H54 (cell line): ENCODE data around the gene PLCD3.

Experiments used
- DNase-seq: peaks from one replicate; pipeline ENCODE4 v3.0.0; 2011; ENCODE audit warnings: low spot score, mixed read lengths; ENCODE audit not compliant: insufficient read length
- FAIRE-seq: peaks from 3 replicates; lab custom pipeline; 2011; peaks lifted over from hg19 to GRCh38; lab: Jason Lieb, UNC
- POLR2A ChIP-seq: IDR thresholded peaks from 2 replicates; pipeline ENCODE4 v1.6.1; 2011; ENCODE audit warnings: low read depth, mild to moderate bottlenecking, low read length

The PLCD3 gene

DNA sequence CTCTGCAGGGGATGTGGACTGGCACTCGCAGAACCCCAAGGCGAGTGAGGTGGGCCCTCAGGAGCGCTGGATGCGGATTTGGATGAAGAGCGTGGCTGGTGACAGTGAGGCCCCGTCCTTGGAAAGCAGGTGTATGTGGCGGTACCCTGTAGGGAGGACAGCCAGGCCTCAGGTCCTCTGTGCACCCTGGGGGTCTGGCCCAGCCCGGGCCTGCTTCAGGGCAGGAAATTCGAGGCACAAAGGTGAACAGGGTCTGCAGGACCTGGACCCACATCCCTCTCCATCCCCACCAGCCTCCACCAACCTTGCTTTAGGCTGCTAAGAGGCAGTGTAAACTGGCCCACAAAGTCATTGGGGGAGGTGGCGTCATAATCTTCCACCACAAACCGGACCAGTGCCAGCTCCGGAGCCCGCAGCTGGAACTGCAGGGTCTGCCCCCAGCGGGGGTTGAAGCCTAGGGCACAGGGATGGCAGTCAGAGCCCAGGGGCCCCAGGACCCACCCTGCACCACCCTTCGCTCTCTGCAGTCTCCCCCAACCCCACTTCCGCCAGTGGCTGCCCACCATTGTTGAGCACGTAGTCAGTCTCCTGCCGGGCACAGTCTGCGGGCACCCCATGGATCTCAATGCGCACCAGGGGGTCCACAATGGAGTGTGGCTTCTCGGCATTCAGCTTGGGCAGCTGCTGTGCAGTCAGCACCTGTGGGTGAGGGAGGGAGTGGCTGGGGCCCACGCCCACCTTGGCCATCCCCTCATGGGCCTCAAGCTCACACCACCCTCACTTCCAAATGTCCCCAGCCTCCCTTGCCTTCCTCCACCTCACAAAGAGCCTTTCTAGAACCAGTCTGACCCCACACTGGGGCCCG lies 19.5 kb downstream of the PLCD3 start:
- TF ChIP-seq POLR2A: no peak
- FAIRE-seq (no peak), DNase-seq (no peak)

DNA sequence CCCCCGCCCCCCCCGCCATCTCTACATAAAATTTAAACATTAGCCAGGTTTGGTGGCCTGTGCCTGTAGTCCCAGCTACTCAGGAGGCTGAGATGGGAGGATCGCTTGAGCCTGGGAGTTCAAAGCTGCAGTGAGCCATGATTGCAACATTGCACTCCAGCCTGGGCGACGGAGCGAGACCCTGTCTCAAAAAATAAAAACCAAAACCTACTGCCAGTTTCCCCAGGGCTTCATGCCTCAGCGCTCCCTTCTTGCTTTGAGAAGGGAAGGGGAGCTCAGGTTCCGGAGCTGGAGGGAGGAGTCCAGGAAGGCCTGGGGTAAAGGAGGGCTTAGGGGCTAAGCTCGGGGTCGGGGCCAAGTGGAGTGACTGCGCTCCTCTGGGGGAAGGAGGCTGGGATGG lies 20.5 kb downstream of the PLCD3 start:
- no peak for DNase-seq
- TF ChIP-seq POLR2A: no peak
- no peak for FAIRE-seq

DNA sequence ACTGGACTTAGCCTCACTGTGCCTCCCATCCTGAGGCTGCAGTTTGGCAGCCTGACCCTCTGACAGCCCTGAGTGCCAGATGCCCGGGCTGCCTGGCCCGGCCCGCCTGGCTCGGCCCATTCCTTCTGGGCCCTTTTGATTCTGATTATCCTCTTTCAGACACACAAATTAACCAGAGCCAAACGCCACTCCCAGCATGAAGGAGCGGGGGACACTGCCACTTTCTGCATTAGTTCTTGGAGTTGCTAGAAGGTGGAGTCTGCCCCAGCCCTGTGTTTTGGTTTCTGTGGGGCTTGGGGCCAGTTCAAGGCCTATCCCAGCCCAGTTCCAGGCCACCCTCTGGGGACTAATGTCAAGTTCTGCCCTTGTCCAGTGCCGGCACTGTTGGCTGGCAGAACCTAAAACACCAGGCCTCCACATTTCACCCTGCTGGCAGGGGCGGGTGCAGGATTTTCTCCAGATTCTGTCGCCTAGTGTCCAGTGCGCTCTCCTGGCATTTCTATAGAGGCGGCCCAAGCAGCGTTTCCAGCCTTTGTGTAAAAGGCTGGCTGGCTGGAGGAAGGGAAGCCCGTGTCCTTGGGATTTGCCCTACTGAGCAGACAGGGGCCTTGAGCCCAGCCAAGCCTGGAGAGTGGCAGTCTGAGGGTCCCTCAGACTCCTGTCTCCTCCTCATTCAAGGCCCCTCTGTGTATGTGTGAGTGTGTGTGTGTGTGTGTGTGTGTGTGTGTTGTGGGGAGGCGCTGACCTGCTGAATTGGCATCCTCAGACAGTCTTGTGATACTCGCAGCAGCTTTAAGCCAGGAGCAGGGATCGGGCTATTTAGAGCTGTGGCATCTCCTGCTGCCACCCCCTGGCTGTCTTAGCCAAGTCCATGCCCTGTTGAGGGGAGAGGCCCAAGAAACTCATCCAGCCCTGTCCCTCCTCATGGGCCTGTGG lies 21.4 kb downstream of the PLCD3 start:
- DNase-seq: no peak
- no peak for FAIRE-seq
- TF ChIP-seq POLR2A: no peak

DNA sequence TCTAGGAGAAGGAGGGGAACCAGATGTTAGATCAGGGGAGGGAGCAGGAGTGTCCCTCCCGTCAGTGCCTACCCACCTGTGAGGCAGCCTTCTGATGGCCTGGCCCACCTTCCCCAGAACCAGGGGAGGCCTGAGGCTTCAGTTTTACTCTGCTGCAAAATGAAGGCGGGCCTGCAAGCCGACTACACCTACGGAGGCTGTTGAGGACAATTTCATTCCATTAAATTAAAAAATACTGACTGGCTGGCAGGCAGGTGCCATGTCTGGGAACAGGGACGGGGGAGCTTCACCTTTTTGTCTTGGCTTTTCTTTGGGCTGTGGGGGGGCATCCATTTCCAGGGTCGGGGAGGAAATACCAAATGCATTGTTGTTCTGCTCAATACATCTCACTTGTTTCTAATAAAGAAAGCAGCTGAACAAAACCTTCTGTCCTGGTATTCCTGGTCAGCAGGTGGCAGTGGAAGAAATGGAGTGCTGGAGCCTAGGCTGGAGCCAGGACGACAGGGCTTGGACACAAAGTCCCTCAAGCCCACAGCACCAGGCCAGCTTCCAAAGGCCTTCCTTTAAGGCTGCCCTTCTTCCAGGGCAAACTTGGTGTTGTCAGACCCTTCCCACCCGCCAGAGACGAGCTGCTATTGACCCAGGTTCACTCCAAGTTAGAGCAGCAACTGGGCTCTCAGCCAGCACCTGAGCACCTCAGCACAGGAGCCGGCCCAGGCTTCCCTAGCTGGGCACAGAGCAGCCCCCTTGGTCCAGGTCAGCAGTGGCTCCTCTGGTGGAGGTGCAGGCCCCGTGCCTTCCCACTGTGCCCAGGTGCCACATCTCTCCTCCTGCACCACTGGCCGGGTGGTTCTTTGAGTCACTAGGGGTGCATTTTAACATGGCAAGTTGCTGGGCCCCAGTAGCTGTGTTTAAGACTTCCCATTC lies 23.5 kb downstream of the PLCD3 start:
- no peak for TF ChIP-seq POLR2A
- no peak for FAIRE-seq
- no peak for DNase-seq

DNA sequence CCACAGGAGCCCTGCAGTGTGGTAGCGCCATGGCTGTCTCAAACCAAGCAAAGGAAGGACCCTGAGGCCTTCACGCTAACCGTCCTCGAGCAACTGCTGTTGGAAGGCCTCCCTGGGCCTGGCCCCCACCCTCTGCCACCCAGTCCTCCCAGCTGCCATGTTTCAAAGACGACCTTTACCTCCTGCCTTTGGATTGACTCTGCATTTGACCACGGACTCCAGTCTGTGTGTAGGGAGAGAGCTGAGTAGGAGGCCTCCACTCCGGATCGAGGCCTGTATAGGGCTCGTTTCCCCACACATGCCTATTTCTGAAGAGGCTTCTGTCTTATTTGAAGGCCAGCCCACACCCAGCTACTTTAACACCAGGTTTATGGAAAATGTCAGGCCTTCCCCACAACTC lies 24.3 kb downstream of the PLCD3 start:
- TF ChIP-seq POLR2A: no peak
- FAIRE-seq: no peak
- no peak for DNase-seq

DNA sequence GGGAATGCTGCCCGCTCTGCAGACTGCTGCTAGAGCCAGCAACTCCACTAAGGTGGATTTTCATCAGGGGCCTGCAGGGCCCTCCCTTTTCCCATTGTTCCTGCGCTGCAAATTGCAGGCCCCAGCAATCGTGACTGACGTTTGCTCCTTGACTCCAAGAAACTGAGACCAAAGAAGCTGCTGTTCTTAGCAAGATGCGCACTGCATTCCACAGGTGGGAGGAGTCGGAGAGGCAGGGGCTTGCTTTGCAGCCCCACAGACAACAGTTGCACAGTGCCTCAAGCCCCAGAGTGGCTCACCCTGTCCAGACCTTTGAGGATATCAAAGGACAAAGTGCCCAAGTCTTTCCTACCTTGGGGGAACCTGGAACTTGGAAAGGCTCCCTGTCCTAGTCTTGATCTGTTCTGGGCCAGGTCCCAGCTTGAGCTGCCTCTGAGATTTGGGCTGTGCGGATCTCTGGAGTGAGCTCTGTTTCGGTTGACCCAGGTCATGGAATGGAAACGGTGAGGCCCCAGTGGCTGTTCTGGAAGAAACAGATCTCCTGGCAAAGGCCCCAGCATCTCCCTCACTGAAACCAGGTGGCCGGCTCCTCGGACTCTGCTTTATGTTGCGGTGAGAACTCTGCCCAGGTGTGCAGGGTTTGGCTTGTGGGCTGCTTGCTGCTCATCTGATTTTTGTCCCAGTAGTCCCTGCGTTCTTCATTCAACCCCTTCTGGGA lies 24.9 kb downstream of the PLCD3 start:
- DNase-seq: no peak
- FAIRE-seq: no peak
- TF ChIP-seq POLR2A: no peak

DNA sequence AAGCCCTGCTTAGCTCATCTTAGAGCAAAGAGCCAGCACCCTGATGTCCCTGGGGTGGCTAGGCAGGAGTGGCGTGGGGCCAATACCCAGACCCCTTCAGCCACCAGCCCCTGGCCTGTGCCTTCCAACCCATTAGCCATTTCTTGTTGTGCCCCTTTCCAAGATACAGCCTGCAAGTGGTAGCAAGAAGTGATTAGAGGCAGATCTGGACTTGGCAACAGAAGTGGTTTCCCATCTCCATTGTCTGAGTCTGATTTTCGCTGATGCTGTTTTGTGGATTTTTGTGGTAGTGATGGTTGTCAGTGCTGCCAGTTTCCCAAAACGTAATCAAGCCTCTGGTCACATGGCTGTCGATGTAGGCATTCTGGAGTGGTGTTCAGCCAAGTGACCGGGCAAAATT lies 25.7 kb downstream of the PLCD3 start:
- TF ChIP-seq POLR2A: no peak
- FAIRE-seq: no peak
- no peak for DNase-seq

DNA sequence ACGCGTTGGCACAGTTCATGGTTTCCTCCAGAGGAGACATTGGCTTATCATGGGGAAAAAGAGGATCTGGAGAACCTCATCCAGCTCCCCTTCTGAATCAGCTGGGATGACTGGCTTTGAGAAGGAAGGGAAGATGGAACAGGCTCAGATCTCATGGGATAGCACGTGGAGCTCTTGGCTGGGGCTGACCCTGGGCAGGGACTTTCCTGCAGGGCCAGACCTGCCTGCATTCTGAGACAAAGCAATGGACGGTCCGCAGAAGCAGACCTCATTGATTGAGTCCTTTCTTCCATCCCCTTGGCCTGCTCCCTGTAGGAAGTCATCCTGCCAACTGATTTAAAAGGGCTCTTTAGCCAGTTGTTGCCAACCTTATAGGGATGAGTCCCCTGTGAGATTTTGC lies 26.2 kb downstream of the PLCD3 start:
- FAIRE-seq (no peak), DNase-seq (no peak)
- TF ChIP-seq POLR2A: no peak

DNA sequence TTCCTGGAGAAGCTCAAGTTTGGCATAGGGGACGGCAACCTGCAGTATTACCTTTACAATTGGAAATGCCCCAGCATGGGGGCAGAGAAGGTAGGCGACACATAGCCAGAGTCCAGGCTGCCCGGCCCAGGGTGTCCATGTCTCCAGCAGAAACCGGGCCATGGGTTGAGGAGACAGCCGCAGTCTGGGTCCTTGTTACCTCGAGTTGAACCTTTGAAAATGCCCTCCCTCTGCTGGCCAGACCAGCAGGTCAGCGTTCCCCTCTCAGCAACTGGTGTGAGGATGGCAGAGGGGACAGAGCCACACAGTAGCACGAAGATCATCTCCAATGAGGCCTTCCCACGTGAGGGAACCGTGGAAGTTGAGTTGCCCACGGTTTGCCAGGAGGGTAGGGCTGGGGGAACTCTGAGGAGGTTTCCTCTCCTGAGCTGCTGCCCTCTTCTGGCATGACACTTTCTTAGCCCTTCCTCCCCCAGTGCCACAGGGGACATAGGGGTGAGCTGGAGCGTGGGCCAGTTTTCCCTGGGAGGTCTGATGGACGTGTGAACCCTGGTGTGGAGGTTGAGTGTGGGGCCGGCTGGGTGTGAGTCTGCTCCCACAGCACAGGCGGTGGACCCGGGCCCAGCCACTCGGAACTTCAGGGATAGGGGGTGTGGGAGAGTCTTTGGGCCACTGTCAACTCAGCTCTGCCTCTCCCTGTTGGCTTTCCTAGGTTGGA lies 27.2 kb downstream of the PLCD3 start:
- no peak for FAIRE-seq
- no peak for TF ChIP-seq POLR2A
- no peak for DNase-seq

DNA sequence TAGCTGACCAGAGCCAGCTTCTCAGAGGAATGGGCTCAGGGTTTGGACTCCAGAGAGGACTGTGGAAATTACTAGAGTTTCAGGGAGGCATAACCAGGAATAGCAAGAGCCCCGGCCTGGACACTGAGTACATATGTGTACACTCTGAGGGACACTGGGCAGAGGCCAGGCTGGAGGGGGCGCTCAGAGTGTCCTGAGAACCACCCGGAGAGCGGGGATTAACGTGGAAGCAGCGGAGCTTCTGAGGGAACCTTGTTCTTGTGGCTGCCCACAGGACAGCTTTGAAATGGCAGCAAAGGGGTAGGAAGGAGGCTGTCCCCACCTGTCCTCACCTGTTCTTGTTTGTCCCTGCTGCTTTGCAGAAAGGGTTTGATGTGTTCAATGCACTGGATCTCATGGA lies 27.8 kb downstream of the PLCD3 start:
- TF ChIP-seq POLR2A: no peak
- FAIRE-seq: no peak
- no peak for DNase-seq

DNA sequence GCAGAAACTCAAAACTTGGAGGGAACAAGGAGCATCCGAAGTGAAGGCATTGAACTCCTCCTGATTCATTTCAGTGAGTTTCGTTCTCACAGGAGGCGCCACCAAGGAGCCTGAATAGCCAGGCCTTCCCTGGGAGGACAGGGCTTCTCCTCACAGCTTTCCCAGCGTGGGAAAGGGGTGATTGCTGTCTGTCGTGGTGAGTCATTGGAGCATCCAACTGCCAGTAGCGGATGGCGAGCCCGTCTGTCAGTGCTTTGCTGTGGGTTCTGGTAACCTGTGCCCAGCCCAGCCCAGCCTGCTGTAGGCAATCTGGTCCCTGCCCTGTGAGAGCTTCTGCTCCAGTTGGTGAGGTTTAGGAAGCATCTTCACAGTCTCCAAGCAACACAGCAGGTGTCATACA lies 28.3 kb downstream of the PLCD3 start:
- no peak for TF ChIP-seq POLR2A
- FAIRE-seq: no peak
- no peak for DNase-seq

DNA sequence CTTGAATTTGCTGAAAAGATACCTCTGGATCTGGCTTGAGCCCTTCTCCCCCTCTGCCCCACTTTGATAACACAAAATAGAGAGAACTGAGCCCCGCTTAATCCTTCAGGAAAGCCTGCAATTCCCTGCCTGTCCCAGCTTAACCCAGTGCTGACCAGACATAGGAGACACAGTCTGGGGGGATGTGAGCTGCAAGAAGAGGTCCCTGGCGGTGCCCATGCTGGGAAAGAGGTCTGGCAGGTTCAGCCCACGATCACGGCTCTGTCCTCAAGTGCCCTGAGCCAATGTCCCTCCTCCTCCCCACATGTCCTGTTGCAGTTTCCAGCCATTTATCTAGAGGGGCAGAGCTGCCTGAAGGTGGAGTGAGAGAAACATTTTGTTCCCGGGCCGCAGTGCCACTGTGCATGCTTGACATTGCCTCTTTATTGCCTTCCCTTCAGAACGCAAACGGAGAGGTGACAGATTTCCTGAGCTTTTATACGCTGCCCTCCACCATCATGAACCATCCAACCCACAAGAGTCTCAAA lies 29.0 kb downstream of the PLCD3 start:
- DNase-seq (no peak), FAIRE-seq (no peak)
- no peak for TF ChIP-seq POLR2A
